ENCODE data around the gene PLET1.

Gene PLET1

GRCh38 chr11:112280268-112281126 lies 19.8 kb upstream of the PLET1 start:
- no peak for DNase-seq

GRCh38 chr11:112279901-112280267 lies 19.2 kb upstream of the PLET1 start:
- no peak for DNase-seq

- DNase-seq: no peak
Measured at GRCh38 chr11:112278803-112279202, 18.1 kb upstream of the PLET1 start.

GRCh38 chr11:112277941-112278340 lies 17.3 kb upstream of the PLET1 start:
- DNase-seq: no peak

- no peak for DNase-seq
Measured at GRCh38 chr11:112277029-112277428, 16.4 kb upstream of the PLET1 start.

- DNase-seq: no peak
Measured at GRCh38 chr11:112274007-112274783, 13.5 kb upstream of the PLET1 start.

- no peak for DNase-seq
Measured at GRCh38 chr11:112273066-112273465, 12.4 kb upstream of the PLET1 start.

GRCh38 chr11:112271242-112271641 lies 10.6 kb upstream of the PLET1 start:
- DNase-seq: no peak

GRCh38 chr11:112270551-112271180 lies 10.0 kb upstream of the PLET1 start:
- DNase-seq: no peak

GRCh38 chr11:112269139-112269538 lies 8.5 kb upstream of the PLET1 start:
- DNase-seq: no peak

GRCh38 chr11:112268406-112268805 lies 7.7 kb upstream of the PLET1 start:
- DNase-seq: no peak

GRCh38 chr11:112267188-112267591 lies 6.5 kb upstream of the PLET1 start:
- DNase-seq: no peak

GRCh38 chr11:112266410-112266778 lies 5.7 kb upstream of the PLET1 start:
- no peak for DNase-seq

- no peak for DNase-seq
Measured at GRCh38 chr11:112265659-112266409, 5.2 kb upstream of the PLET1 start.

- DNase-seq: no peak
Measured at GRCh38 chr11:112255067-112255720, 5.5 kb downstream of the PLET1 start.

- no peak for DNase-seq
Measured at GRCh38 chr11:112253605-112254242, 6.9 kb downstream of the PLET1 start.

GRCh38 chr11:112249871-112250610 lies 10.6 kb downstream of the PLET1 start:
- no peak for DNase-seq

GRCh38 chr11:112248201-112248600 lies 12.5 kb downstream of the PLET1 start:
- DNase-seq: no peak

- no peak for DNase-seq
Measured at GRCh38 chr11:112247201-112247600, 13.5 kb downstream of the PLET1 start.

- no peak for DNase-seq
Measured at GRCh38 chr11:112241486-112241885, 19.2 kb downstream of the PLET1 start.

GRCh38 chr11:112238041-112238440 lies 22.6 kb downstream of the PLET1 start:
- DNase-seq: no peak

Measured in cortex of kidney (tissue), 1 donor.